HEK293 (cell line): Measurements from ENCODE around the gene SPTLC2.

ENCODE experiments used
- CTCF ChIP-seq: fragments of 450-650 bp; formaldehyde crosslinking; IDR thresholded peaks from 2 replicates; pipeline ENCODE4 v1.5.1; 2016; ENCODE audit warnings: missing biosample characterization, missing genetic modification characterization
- EGR2 ChIP-seq: fragments of 450-650 bp; formaldehyde crosslinking; IDR thresholded peaks from 2 replicates; pipeline ENCODE4 v1.5.1; 2016; ENCODE audit warnings: low read depth, missing biosample characterization, missing genetic modification characterization
- GLI2 ChIP-seq: fragments of 450-650 bp; formaldehyde crosslinking; IDR thresholded peaks from 2 replicates; pipeline ENCODE4; 2017; ENCODE audit warnings: missing biosample characterization, missing genetic modification characterization, low read depth, borderline replicate concordance
- IKZF3 ChIP-seq: fragments of 450-650 bp; IDR thresholded peaks from 2 replicates; pipeline ENCODE4 v1.5.0; 2018; ENCODE audit warnings: missing biosample characterization, mild to moderate bottlenecking, missing genetic modification characterization, moderate library complexity
- KLF16 ChIP-seq: fragments of 450-650 bp; formaldehyde crosslinking; IDR thresholded peaks from 2 replicates; pipeline ENCODE4 v1.5.1; 2017; ENCODE audit warnings: missing biosample characterization, missing genetic modification characterization
- KLF17 ChIP-seq: fragments of 450-650 bp; formaldehyde crosslinking; IDR thresholded peaks from 2 replicates; pipeline ENCODE4 v1.5.1; 2016; ENCODE audit warnings: missing biosample characterization, missing genetic modification characterization
- RBAK ChIP-seq: fragments of 450-650 bp; formaldehyde crosslinking; IDR thresholded peaks from 2 replicates; pipeline ENCODE4 v1.5.1; 2016; ENCODE audit warnings: missing biosample characterization, missing genetic modification characterization
- SCRT1 ChIP-seq: fragments of 450-650 bp; formaldehyde crosslinking; IDR thresholded peaks from 2 replicates; pipeline ENCODE4 v1.5.1; 2016; ENCODE audit warnings: missing biosample characterization, missing genetic modification characterization, borderline replicate concordance
- SP3 ChIP-seq: fragments of 450-650 bp; formaldehyde crosslinking; IDR thresholded peaks from 2 replicates; pipeline ENCODE4 v1.5.1; 2016; ENCODE audit warnings: missing biosample characterization, missing genetic modification characterization
- ZBTB49 ChIP-seq: fragments of 450-650 bp; formaldehyde crosslinking; IDR thresholded peaks from 2 replicates; pipeline ENCODE4 v1.5.1; 2016; ENCODE audit warnings: missing biosample characterization, missing genetic modification characterization, low read depth
- ZNF112 ChIP-seq: fragments of 450-650 bp; formaldehyde crosslinking; IDR thresholded peaks from 2 replicates; pipeline ENCODE4 v1.5.0; 2017; ENCODE audit warnings: missing biosample characterization, missing genetic modification characterization
- ZNF140 ChIP-seq: fragments of 450-650 bp; formaldehyde crosslinking; IDR thresholded peaks from 2 replicates; pipeline ENCODE4 v1.5.1; 2016; ENCODE audit warnings: missing biosample characterization, missing genetic modification characterization
- ZNF148 ChIP-seq: fragments of 450-650 bp; formaldehyde crosslinking; IDR thresholded peaks from 2 replicates; pipeline ENCODE4 v1.5.0; 2017; ENCODE audit warnings: missing biosample characterization, missing genetic modification characterization, borderline replicate concordance
- ZNF221 ChIP-seq: fragments of 450-650 bp; formaldehyde crosslinking; IDR thresholded peaks from 2 replicates; pipeline ENCODE4 v1.5.1; 2017; ENCODE audit warnings: missing biosample characterization, missing genetic modification characterization, borderline replicate concordance
- ZNF324 ChIP-seq: fragments of 450-650 bp; formaldehyde crosslinking; IDR thresholded peaks from 2 replicates; pipeline ENCODE4 v1.5.1; 2016; ENCODE audit warnings: missing biosample characterization, missing genetic modification characterization
- ZNF394 ChIP-seq: fragments of 450-650 bp; formaldehyde crosslinking; IDR thresholded peaks from 2 replicates; pipeline ENCODE4 v1.5.1; 2016; ENCODE audit warnings: missing biosample characterization, missing genetic modification characterization, mild to moderate bottlenecking, moderate library complexity, borderline replicate concordance
- ZNF398 ChIP-seq: fragments of 450-650 bp; formaldehyde crosslinking; IDR thresholded peaks from 2 replicates; pipeline ENCODE4 v1.5.1; 2017; ENCODE audit warnings: missing biosample characterization, missing genetic modification characterization
- ZNF600 ChIP-seq: fragments of 450-650 bp; formaldehyde crosslinking; IDR thresholded peaks from 2 replicates; pipeline ENCODE4 v1.5.1; 2016; ENCODE audit warnings: missing biosample characterization, missing genetic modification characterization
- ZNF623 ChIP-seq: fragments of 450-650 bp; formaldehyde crosslinking; IDR thresholded peaks from 2 replicates; pipeline ENCODE4 v1.5.1; 2016; ENCODE audit warnings: missing biosample characterization, missing genetic modification characterization
- ZNF624 ChIP-seq: fragments of 450-650 bp; formaldehyde crosslinking; IDR thresholded peaks from 2 replicates; pipeline ENCODE4 v1.5.1; 2017; ENCODE audit warnings: missing biosample characterization, missing genetic modification characterization
- ZNF639 ChIP-seq: fragments of 450-650 bp; formaldehyde crosslinking; IDR thresholded peaks from 2 replicates; pipeline ENCODE4 v1.5.1; 2016; ENCODE audit warnings: missing biosample characterization, missing genetic modification characterization
- ZNF654 ChIP-seq: fragments of 450-650 bp; formaldehyde crosslinking; IDR thresholded peaks from 2 replicates; pipeline ENCODE4 v1.5.1; 2016; ENCODE audit warnings: low read depth, missing biosample characterization, missing genetic modification characterization
- ZNF664 ChIP-seq: fragments of 450-650 bp; formaldehyde crosslinking; IDR thresholded peaks from 2 replicates; pipeline ENCODE4 v1.5.1; 2016; ENCODE audit warnings: missing biosample characterization, missing genetic modification characterization
- ZNF677 ChIP-seq: fragments of 450-650 bp; IDR thresholded peaks from 2 replicates; pipeline ENCODE4 v1.5.0; 2018; ENCODE audit warnings: missing biosample characterization, mild to moderate bottlenecking, missing genetic modification characterization, moderate library complexity
- ZNF776 ChIP-seq: fragments of 450-650 bp; formaldehyde crosslinking; IDR thresholded peaks from 2 replicates; pipeline ENCODE4 v1.5.0; 2017; ENCODE audit warnings: missing biosample characterization, missing genetic modification characterization, borderline replicate concordance
- ZNF777 ChIP-seq: fragments of 450-650 bp; formaldehyde crosslinking; IDR thresholded peaks from 2 replicates; pipeline ENCODE4 v1.5.1; 2017; ENCODE audit warnings: missing biosample characterization, missing genetic modification characterization, borderline replicate concordance
- ZSCAN18 ChIP-seq: fragments of 450-650 bp; formaldehyde crosslinking; IDR thresholded peaks from 2 replicates; pipeline ENCODE4 v1.5.1; 2016; ENCODE audit warnings: missing biosample characterization, missing genetic modification characterization

The SPTLC2 gene

GRCh38 chr14:77580964-77581505 lies 35.4 kb downstream of the SPTLC2 start (continued):
- TF ChIP-seq ZNF639 (tag by site-specific recombination) (no peak), ZBTB49 (tag by site-specific recombination) (no peak), KLF17 (no peak), ZNF654 (tag by site-specific recombination) (no peak), SP3 (tag by site-specific recombination) (no peak), ZNF664 (0 out of 2 replicates have a peak, but pooled peaks have one; percentile 21), ZNF112 (tag by site-specific recombination) (no peak), SCRT1 (tag by site-specific recombination) (no peak), ZNF777 (tag by site-specific recombination) (no peak), ZNF677 (no peak), ZNF398 (no peak), ZNF394 (tag by site-specific recombination) (peak; percentile 34; the same call in 1 of the 2 replicates), ZNF776 (tag by site-specific recombination) (no peak), ZNF148 (tag by site-specific recombination) (no peak), ZNF624 (tag by site-specific recombination) (no peak), ZNF324 (tag by site-specific recombination) (no peak), ZNF140 (tag by site-specific recombination) (no peak), IKZF3 (tag by site-specific recombination) (no peak), ZNF221 (tag by site-specific recombination) (no peak), ZNF600 (tag by site-specific recombination) (no peak), KLF16 (tag by site-specific recombination) (no peak), ZNF623 (tag by site-specific recombination) (no peak), EGR2 (tag by site-specific recombination) (no peak), CTCF (tag by site-specific recombination) (no peak), RBAK (tag by site-specific recombination) (no peak), GLI2 (no peak), ZSCAN18 (no peak)
